Tibial nerve (tissue), 3 donors: ENCODE data around the gene PRKCE.

Experiments
- EP300 ChIP-seq, 2 donors: sonication (generic); formaldehyde crosslinking; IDR thresholded peaks; one replicate each; pipeline ENCODE4 v1.6.1; 2017; ENCODE audit warnings: antibody characterized with exemption in 2 of 2, mild to moderate bottlenecking in 1 of 2
- POLR2A ChIP-seq, 2 donors: fragments of 450-650 bp; IDR thresholded peaks; one replicate each; pipeline ENCODE4 v1.6.1; 2017; ENCODE audit warnings: antibody characterized with exemption in 2 of 2, mild to moderate bottlenecking in 2 of 2, moderate library complexity in 2 of 2

DNA sequence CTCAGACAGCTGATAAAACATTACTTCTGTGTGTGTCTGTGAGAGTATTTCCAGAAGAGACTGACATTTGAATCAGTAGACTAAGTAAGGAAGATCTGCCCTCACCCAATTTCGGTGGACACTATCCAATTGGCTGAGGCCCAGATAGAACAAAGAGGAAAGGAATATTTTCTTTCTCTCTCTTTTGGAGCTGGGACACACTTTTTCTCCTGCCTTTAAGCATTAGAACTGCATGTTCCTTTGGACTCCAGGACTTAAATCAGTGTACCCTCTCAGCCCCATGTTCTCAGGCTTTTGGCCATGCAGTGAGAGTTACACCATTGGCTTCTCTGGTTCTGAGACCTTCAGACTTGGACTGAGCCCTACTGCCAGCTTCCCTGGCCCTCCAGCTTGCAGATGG lies 37.1 kb upstream of the PRKCE start:
- no peak for TF ChIP-seq POLR2A (IDR thresholded peaks at IDR 0.05)
- TF ChIP-seq EP300 (IDR thresholded peaks at IDR 0.05), result peak; percentile 43 to 46
